BE2C (cell line): ENCODE data around the gene TFG.

ENCODE experiments used
- DNase-seq: peaks from one replicate; pipeline ENCODE4 v3.0.0-alpha.2; 2020
- H3K27me3 ChIP-seq: fragments of 250-450 bp; sonication (Bioruptor Pico); 2 replicates; pipeline ENCODE4 v1.5.1; 2020; ENCODE audit warnings: mild to moderate bottlenecking
- H3K36me3 ChIP-seq: fragments of 250-450 bp; sonication (Bioruptor Pico); 2 replicates; pipeline ENCODE4 v1.5.1; 2020; ENCODE audit warnings: mild to moderate bottlenecking
- H3K4me1 ChIP-seq: fragments of 250-450 bp; sonication (Bioruptor Pico); 2 replicates; pipeline ENCODE4 v1.5.1; 2020
- H3K4me3 ChIP-seq: 2 replicates; pipeline ENCODE4 v1.5.1; 2011; ENCODE audit warnings: low read depth, low read length
- H3K9me3 ChIP-seq: fragments of 250-450 bp; sonication (Bioruptor Pico); 2 replicates; pipeline ENCODE4 v1.5.1; 2020
- CTCF ChIP-seq: IDR thresholded peaks from 2 replicates; pipeline ENCODE4 v1.5.1; 2012; ENCODE audit warnings: mild to moderate bottlenecking, low read depth, low read length

The TFG gene

GRCh38 chr3:100697172-100697571 is 12.1 kb upstream of the TFG start:
- Histone ChIP-seq H3K4me1 (no peaks in the 10 kb centered on the region), H3K9me3 (no peaks in the 10 kb centered on the region), H3K36me3 (no peaks in the 10 kb centered on the region), H3K27me3 (peaks cover 18% of the 10 kb centered on the region), H3K4me3 (no peak overlapping the region)
- no peak for DNase-seq
- no peak for TF ChIP-seq CTCF

GRCh38 chr3:100697723-100698285 is 11.5 kb upstream of the TFG start:
- Histone ChIP-seq H3K4me3 (no peak overlapping the region), H3K9me3 (no peaks in the 10 kb centered on the region), H3K27me3 (peaks cover 18% of the 10 kb centered on the region), H3K4me1 (no peaks in the 10 kb centered on the region), H3K36me3 (no peaks in the 10 kb centered on the region)
- DNase-seq, result no peak
- TF ChIP-seq CTCF, result no peak

GRCh38 chr3:100698736-100699135 is 10.6 kb upstream of the TFG start:
- no peaks in the 10 kb centered on the region for H3K36me3 ChIP-seq
- H3K4me1 ChIP-seq, result no peaks in the 10 kb centered on the region
- TF ChIP-seq CTCF, result no peak
- no peaks in the 10 kb centered on the region for H3K9me3 ChIP-seq
- no peak overlapping the region for H3K4me3 ChIP-seq
- peaks cover 12% of the 10 kb centered on the region for H3K27me3 ChIP-seq
- no peak for DNase-seq

- H3K4me3 ChIP-seq, result no peak overlapping the region
- H3K36me3 ChIP-seq, result no peaks in the 10 kb centered on the region
- H3K4me1 ChIP-seq, result no peaks in the 10 kb centered on the region
- no peaks in the 10 kb centered on the region; the same call in 1 of the 2 replicates for H3K27me3 ChIP-seq
- no peak for TF ChIP-seq CTCF
- no peaks in the 10 kb centered on the region for H3K9me3 ChIP-seq
- no peak for DNase-seq
Measured at GRCh38 chr3:100700708-100701107, 8.6 kb upstream of the TFG start.

GRCh38 chr3:100702082-100702979 is 7.0 kb upstream of the TFG start:
- Histone ChIP-seq H3K4me3 (no peak overlapping the region), H3K27me3 (no peaks in the 10 kb centered on the region; the same call in 1 of the 2 replicates), H3K9me3 (no peaks in the 10 kb centered on the region), H3K4me1 (no peaks in the 10 kb centered on the region), H3K36me3 (no peaks in the 10 kb centered on the region)
- no peak for TF ChIP-seq CTCF
- DNase-seq, result no peak

- DNase-seq, result no peak
- Histone ChIP-seq H3K9me3 (no peaks in the 10 kb centered on the region), H3K27me3 (no peaks in the 10 kb centered on the region; the same call in 1 of the 2 replicates), H3K4me3 (no peak overlapping the region), H3K4me1 (no peaks in the 10 kb centered on the region), H3K36me3 (no peaks in the 10 kb centered on the region)
- TF ChIP-seq CTCF, result no peak
Measured at GRCh38 chr3:100702980-100703345, 6.3 kb upstream of the TFG start.
